Hepatocyte (in vitro differentiated cells): ENCODE data around the gene FAM83E.

Experiments used
- EZH2 ChIP-seq: fragments of 200-600 bp; sonication (generic); IDR thresholded peaks from 2 replicates; pipeline ENCODE4 v1.6.1; 2016; ENCODE audit warnings: antibody characterized with exemption, mild to moderate bottlenecking, borderline replicate concordance
- EZH2phosphoT487 ChIP-seq: fragments of 200-600 bp; sonication (generic); IDR thresholded peaks from one replicate; pipeline ENCODE4 v1.6.1; 2018; ENCODE audit warnings: antibody characterized with exemption, mild to moderate bottlenecking, low read depth, moderate library complexity; ENCODE audit not compliant: unreplicated experiment, severe bottlenecking
- TF ChIP-seq, protein P1 (sequence below): fragments of 200-600 bp; sonication (generic); IDR thresholded peaks from 2 replicates; pipeline ENCODE4 v1.5.1; 2016; ENCODE audit warnings: antibody characterized with exemption, mild to moderate bottlenecking; ENCODE audit not compliant: poor library complexity

DNA sequence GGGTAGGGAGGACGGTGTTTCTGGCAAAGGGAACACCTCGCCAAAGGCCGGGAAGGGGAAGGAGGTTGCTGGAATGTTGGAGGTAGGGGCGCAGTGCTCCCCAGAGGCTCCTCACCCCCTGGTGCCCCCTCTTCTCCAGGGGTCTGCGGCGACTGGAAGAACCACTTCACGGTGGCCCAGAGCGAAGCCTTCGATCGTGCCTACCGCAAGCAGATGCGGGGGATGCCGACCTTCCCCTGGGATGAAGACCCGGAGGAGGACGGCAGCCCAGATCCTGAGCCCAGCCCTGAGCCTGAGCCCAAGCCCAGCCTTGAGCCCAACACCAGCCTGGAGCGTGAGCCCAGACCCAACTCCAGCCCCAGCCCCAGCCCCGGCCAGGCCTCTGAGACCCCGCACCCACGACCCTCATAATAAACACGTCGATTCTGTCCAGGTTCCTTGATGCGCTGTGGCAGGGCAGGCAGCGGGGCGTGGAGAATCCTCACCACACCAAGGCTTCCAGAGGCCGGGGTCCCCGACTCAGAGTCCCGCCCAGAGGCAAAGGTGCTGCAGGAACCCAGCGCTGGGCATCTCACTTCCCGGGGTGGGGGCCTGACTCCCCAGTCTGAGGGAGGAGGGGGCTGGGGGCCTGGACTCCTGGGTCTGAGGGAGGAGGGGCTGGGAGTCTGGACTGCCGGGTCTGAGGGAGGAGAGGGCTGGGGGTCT, 15.7 kb downstream of the FAM83E start:
- TF ChIP-seq, protein P1, sequence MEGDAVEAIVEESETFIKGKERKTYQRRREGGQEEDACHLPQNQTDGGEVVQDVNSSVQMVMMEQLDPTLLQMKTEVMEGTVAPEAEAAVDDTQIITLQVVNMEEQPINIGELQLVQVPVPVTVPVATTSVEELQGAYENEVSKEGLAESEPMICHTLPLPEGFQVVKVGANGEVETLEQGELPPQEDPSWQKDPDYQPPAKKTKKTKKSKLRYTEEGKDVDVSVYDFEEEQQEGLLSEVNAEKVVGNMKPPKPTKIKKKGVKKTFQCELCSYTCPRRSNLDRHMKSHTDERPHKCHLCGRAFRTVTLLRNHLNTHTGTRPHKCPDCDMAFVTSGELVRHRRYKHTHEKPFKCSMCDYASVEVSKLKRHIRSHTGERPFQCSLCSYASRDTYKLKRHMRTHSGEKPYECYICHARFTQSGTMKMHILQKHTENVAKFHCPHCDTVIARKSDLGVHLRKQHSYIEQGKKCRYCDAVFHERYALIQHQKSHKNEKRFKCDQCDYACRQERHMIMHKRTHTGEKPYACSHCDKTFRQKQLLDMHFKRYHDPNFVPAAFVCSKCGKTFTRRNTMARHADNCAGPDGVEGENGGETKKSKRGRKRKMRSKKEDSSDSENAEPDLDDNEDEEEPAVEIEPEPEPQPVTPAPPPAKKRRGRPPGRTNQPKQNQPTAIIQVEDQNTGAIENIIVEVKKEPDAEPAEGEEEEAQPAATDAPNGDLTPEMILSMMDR = no peak
- TF ChIP-seq EZH2phosphoT487 = no peak
- TF ChIP-seq EZH2 = no peak
